ENCODE results near the gene ZNF175. TPM values are rescaled to one million over a fixed set of nuclear protein-coding genes. Genes with fewer than 3 reads are reported as not detected.

ZNF175 gene
- total RNA-seq: 1 to 10 TPM; 3.6 to 5.8 (median 4.9) TPM

- peak within 1 kb of the TSS; percentile 69 to 78 (median 76) for H3K27ac ChIP-seq (replicated peaks in 1 of 4)
- peak; percentile 96 for DNase-seq (ENCODE audit: extremely low spot score)
- H3K4me1 ChIP-seq: peaks cover 15 to 18% (median 17%) of the 10 kb centered on the region in 4 donors
- TF ChIP-seq POLR2AphosphoS5 (IDR thresholded peaks at IDR 0.05) (peak; percentile 62 to 95), EP300 (IDR thresholded peaks at IDR 0.05) (no peak)
- H3K36me3 ChIP-seq: peaks cover 8 to 24% (median 15%) of the 10 kb centered on the region in 4 donors
- intact Hi-C loops (cut with DNase I): no loop called here
- WGBS: under 1% methylated on average over 30 of the region's 30 CpGs
- peaks cover 0 to 6% (median 0%) of the 10 kb centered on the region in 4 donors for H3K27me3 ChIP-seq
- H3K9me3 ChIP-seq: no peaks in the 10 kb centered on the region
- peak within 1 kb of the TSS; percentile 58 to 79 (median 72) for H3K4me3 ChIP-seq
Measured at GRCh38 chr19:51570962-51571575, at the start of gene ZNF175. Gene ZNF175, plus strand, starts transcription at chr19:51571283. Its CDS starts 2,047 bp downstream, at chr19:51573330.

GRCh38 chr19:51521357-51521756 lies 49.7 kb upstream of the ZNF175 start:
- peak; percentile 14 for DNase-seq (ENCODE audit: extremely low spot score)
- Histone ChIP-seq H3K27ac (replicated peaks in 1 of 4) (no peak overlapping the region), H3K4me1 (no peaks in the 10 kb centered on the region), H3K36me3 (no peaks in the 10 kb centered on the region), H3K4me3 (no peak overlapping the region), H3K27me3 (peaks cover 0 to 61% (median 0%) of the 10 kb centered on the region in 4 donors), H3K9me3 (peaks cover 0 to 15% (median 0%) of the 10 kb centered on the region in 4 donors)
- 75% methylated on average over 2 of the region's 2 CpGs for WGBS
- TF ChIP-seq POLR2AphosphoS5 (IDR thresholded peaks at IDR 0.05) (no peak), POLR2A (IDR thresholded peaks at IDR 0.05; ENCODE audit: low read depth) (no peak), CTCF (IDR thresholded peaks at IDR 0.05) (no peak), EP300 (IDR thresholded peaks at IDR 0.05) (no peak)
- intact Hi-C loops (cut with DNase I): no loop called here

- peak; percentile 8 for DNase-seq (ENCODE audit: extremely low spot score)
- TF ChIP-seq POLR2AphosphoS5 (IDR thresholded peaks at IDR 0.05) (no peak), EP300 (IDR thresholded peaks at IDR 0.05) (no peak), POLR2A (IDR thresholded peaks at IDR 0.05; ENCODE audit: low read depth) (no peak), CTCF (IDR thresholded peaks at IDR 0.05) (no peak)
- Histone ChIP-seq H3K4me3 (no peak overlapping the region), H3K4me1 (no peaks in the 10 kb centered on the region), H3K27me3 (peaks cover 0 to 58% (median 0%) of the 10 kb centered on the region in 4 donors), H3K27ac (replicated peaks in 1 of 4) (no peak overlapping the region), H3K36me3 (no peaks in the 10 kb centered on the region), H3K9me3 (peaks cover 0 to 15% (median 0%) of the 10 kb centered on the region in 4 donors)
- 51% methylated on average over 2 of the region's 2 CpGs for WGBS
- intact Hi-C loops (cut with DNase I): no loop called here
Measured at GRCh38 chr19:51521781-51522180, 49.3 kb upstream of the ZNF175 start.

- intact Hi-C loops (cut with DNase I): no loop called here
- H3K4me3 ChIP-seq: no peak overlapping the region
- peaks cover 0 to 5% (median 0%) of the 10 kb centered on the region in 4 donors for H3K9me3 ChIP-seq
- no peaks in the 10 kb centered on the region for H3K4me1 ChIP-seq
- no peak overlapping the region for H3K27ac ChIP-seq (replicated peaks in 1 of 4)
- TF ChIP-seq EP300 (IDR thresholded peaks at IDR 0.05) (no peak), CTCF (IDR thresholded peaks at IDR 0.05) (no peak), POLR2AphosphoS5 (IDR thresholded peaks at IDR 0.05) (no peak), POLR2A (IDR thresholded peaks at IDR 0.05; ENCODE audit: low read depth) (no peak)
- WGBS: 74% methylated on average over 7 of the region's 8 CpGs
- H3K27me3 ChIP-seq: peaks cover 0 to 54% (median 0%) of the 10 kb centered on the region in 4 donors
- H3K36me3 ChIP-seq: no peaks in the 10 kb centered on the region
- DNase-seq (ENCODE audit: extremely low spot score): peak; percentile 85
Measured at GRCh38 chr19:51524666-51525264, 46.3 kb upstream of the ZNF175 start.

GRCh38 chr19:51525651-51526050 lies 45.4 kb upstream of the ZNF175 start:
- Histone ChIP-seq H3K36me3 (no peaks in the 10 kb centered on the region), H3K9me3 (peaks cover 0 to 5% (median 0%) of the 10 kb centered on the region in 4 donors), H3K27ac (replicated peaks in 1 of 4) (no peak overlapping the region), H3K4me1 (no peaks in the 10 kb centered on the region), H3K27me3 (peaks cover 0 to 55% (median 0%) of the 10 kb centered on the region in 4 donors), H3K4me3 (no peak overlapping the region)
- no peak for TF ChIP-seq POLR2A (IDR thresholded peaks at IDR 0.05; ENCODE audit: low read depth)
- no peak for TF ChIP-seq EP300 (IDR thresholded peaks at IDR 0.05)
- no peak for TF ChIP-seq CTCF (IDR thresholded peaks at IDR 0.05)
- no peak for TF ChIP-seq POLR2AphosphoS5 (IDR thresholded peaks at IDR 0.05)
- DNase-seq (ENCODE audit: extremely low spot score): no peak
- 55% methylated on average over 4 of the region's 4 CpGs for WGBS
- intact Hi-C loops (cut with DNase I): no loop called here
